ENCODE results near the gene LYPD4.
"Not testable (repeated sequence)": the region's sequence is repeated elsewhere in the genome, so short reads cannot be mapped to it uniquely, and the experiment has no call there.

The LYPD4 gene

DNA sequence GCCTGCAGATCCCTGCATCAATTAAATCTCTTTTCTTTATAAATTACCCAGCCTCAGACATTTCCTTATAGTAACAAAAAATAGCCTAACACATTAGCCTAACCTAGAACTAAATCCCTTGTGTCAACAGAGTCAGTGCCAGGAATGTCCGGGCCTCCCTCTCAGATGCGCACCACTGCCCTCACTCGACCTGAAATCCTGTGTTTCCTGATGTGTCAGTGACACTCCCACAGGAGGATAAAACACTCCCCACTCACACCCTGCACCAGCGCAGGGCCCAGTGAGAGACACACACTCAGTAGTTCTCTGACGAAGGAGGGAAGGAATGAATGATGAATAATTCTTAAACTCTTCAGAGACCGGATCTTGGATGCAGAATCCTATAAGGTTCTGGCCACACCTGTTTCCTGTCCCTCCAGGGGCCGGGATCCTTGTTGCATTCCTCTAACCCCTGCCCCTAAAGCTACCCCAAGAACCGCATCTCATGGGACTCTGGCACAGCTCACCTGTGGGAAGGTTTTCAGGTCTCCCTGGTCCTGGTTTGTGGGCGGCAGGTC is 45.0 kb downstream of the LYPD4 start:
- DNase-seq (ENCODE audit: low spot score) = no peak

DNA sequence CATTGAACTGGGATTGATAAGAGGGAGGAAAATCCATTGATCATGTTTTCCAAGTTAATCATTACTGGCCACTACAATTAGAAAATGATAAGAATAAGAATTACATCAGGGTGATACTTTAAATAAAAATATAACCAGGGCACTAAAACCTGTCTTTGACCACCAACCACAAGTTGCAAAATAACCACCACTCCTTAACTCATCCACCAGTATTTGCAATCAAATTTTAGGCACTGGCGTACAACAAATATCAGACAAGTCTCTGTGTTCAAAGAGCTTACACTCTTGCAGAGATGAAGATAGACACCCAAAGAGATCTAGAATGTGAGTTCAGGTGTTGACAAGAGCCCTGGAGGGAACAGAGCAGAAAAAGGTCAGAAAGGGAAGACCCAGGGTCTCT is 47.6 kb downstream of the LYPD4 start:
- DNase-seq (ENCODE audit: low spot score) = no peak

DNA sequence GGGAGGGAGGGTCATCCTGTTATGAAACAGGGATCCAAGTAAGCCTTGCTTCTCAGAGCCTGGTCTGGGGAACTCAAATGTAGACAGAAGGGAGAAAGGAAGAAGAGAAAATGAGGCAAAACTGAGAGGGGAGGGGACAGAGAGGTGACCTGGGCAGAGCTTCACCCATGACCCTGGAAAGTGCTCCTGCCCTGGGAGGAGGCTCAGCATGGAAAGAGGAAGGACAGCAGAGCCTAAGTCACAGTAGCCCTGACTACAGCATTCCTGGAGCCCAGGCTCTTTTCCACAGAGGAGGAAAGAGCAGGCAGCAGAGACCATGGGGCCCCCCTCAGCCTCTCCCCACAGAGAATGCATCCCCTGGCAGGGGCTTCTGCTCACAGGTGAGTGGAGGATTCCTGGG is 48.1 kb downstream of the LYPD4 start, which contains the start of gene CEACAM3:
CEACAM3 (plus strand) TSS at position 226 of the 400 bp plus-strand sequence; CDS start at position 317, 91 bp downstream.
- no peak for DNase-seq (ENCODE audit: low spot score)

GRCh38 chr19:41795031-41795461 is 49.4 kb downstream of the LYPD4 start:
- peak; percentile 46 for DNase-seq (ENCODE audit: low spot score)

DNA sequence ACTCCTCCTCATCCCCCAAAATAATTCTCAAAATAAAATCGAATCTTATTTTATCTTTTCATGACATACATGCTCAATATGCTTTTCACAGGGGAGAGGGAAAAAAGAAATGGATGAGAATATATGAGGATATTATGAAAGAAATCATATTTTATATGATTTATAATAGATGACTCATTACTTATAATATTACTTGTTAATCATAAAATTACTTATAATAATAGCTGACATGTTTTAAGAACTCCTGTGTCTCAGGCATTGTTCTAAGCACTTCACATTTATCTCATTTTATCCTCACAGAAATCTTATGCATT is 51.1 kb downstream of the LYPD4 start:
- DNase-seq (ENCODE audit: low spot score) = no peak

- DNase-seq (ENCODE audit: low spot score) = no peak
Measured at GRCh38 chr19:41792513-41793413, 51.7 kb downstream of the LYPD4 start.

- DNase-seq (ENCODE audit: low spot score) = not testable (repeated sequence)
Measured at GRCh38 chr19:41789053-41789452, 55.4 kb downstream of the LYPD4 start.

DNA sequence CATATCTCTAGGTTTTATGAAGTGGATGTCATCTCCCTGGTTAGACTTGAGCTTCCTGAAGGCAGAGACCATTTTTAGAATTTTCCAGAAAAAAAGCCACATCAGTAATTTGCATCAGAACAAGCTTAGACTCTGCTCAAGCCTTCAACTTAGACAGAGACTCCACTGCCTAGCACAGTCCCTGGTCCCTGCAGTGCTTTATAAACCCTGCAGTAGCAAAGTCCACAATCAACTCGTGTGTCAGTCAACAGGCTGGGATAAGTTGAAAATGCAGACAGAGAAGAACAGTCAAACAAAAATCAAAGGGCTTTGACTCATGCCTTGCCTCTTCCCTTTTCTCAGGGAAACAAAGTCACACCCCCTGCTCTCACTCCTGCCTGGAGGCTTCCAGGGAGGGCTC is 56.0 kb downstream of the LYPD4 start:
- not testable (repeated sequence) for DNase-seq (ENCODE audit: low spot score)
